D721Med (cell line): ENCODE results near the gene AK2.

Source experiments
- DNase-seq: peaks from one replicate; pipeline ENCODE4 v3.0.0; 2011; ENCODE audit warnings: low spot score; ENCODE audit not compliant: insufficient read length
- FAIRE-seq: peaks from 2 replicates; lab custom pipeline; 2011; peaks lifted over from hg19 to GRCh38; lab: Jason Lieb, UNC
- TF ChIP-seq, protein P1 (sequence below): IDR thresholded peaks from 2 replicates; pipeline ENCODE4 v1.5.1; 2012; ENCODE audit warnings: mild to moderate bottlenecking, control low read depth; ENCODE audit not compliant: insufficient read depth; ENCODE audit errors: missing control alignments

Gene AK2

DNA sequence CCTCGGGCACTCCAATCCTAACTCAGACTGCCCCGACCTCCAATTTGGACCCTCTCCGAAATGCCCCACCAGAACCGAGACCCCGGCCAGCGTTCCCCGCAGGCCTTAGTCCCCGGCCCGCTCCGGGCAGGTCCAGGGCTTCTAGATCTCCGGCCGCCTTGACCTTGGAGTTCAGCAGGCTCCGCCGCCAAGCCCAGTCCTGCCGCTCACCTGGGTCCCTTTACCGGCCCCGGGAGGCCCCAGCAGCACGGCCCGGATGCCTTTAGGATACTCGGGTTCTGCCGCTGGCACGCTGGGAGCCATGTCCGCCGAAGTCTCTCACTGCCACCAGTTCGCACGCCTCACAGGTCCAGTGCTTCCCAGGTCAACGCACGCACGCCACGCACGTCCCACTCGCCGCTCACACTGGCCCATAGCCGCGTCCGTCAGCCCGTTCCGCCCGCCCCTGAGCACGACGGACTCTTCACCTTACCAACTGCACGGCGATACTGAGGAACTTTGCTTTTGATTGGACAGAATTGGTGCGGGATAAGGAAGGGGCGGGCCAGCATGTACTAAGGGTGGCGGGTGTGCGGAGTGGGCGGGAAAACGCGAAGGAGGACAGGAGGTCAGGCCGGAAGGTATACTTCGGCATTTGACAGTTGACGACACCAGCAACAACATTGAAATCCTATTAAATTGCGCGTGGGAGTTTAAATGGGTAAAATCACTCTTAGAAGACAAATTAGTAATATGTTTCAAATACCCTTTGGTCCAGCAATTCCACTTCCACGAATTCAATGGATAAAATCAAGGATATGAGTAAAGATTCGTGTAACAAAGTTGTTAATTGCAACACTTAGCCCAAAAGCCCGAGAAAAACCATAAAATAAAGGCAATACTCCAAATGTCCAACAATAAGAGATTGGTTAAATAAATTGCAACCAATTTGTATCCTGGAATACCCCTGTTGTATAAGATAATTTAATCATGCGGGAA lies at the start of gene AK2:
Gene AK2 (minus strand): TSS at position 358 of the 978 bp plus-strand sequence. CDS start 55 bp downstream, at position 303.
- peak; percentile 98 for DNase-seq
- TF ChIP-seq, protein P1, sequence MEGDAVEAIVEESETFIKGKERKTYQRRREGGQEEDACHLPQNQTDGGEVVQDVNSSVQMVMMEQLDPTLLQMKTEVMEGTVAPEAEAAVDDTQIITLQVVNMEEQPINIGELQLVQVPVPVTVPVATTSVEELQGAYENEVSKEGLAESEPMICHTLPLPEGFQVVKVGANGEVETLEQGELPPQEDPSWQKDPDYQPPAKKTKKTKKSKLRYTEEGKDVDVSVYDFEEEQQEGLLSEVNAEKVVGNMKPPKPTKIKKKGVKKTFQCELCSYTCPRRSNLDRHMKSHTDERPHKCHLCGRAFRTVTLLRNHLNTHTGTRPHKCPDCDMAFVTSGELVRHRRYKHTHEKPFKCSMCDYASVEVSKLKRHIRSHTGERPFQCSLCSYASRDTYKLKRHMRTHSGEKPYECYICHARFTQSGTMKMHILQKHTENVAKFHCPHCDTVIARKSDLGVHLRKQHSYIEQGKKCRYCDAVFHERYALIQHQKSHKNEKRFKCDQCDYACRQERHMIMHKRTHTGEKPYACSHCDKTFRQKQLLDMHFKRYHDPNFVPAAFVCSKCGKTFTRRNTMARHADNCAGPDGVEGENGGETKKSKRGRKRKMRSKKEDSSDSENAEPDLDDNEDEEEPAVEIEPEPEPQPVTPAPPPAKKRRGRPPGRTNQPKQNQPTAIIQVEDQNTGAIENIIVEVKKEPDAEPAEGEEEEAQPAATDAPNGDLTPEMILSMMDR, result no peak
- no peak for FAIRE-seq

DNA sequence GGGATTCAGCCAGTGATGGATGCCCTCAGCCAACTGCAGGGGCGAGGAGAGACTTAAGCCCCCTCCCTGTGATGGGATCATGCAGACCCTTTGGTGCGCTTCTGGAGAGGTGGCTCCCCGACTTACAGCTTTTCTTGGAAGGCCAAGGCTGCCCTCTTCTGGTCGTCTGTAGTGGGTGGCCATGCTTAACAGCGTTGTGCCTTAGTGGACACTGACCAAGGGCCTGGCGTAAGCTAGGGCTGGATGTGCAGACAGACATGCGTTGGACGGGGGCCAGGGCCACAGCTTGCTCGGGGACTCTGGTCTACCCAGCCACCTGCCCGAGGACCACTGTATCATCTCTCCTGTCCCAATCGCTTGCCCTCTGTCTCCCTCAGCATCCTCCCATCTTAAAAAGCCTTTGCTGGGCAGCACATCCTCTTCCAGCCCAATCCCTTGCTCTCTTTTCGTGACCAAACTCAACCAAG lies 49.7 kb upstream of the AK2 start:
- TF ChIP-seq, protein P1, result peak; percentile 83
- no peak for FAIRE-seq
- DNase-seq, result no peak

DNA sequence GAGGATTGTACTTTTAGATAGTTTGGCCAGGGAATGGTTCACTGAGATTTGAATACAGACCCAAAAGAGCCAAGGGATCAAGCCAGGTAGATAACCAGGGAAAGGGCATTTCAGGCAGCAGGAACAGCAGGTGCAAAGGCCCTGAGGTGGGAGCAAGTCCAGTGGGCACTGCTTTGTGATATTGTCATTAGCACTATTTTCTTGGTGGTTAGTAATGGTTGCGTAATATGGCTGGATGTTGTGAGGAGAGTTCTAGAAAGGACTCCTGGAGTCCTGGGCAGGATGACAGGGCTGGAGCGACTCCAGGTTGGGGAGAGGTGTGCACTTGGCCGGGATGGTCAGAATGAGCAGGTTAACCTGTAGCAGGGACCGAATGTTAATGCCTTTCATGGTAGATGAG lies 48.6 kb upstream of the AK2 start:
- no peak for DNase-seq
- TF ChIP-seq, protein P1, result no peak
- no peak for FAIRE-seq

DNA sequence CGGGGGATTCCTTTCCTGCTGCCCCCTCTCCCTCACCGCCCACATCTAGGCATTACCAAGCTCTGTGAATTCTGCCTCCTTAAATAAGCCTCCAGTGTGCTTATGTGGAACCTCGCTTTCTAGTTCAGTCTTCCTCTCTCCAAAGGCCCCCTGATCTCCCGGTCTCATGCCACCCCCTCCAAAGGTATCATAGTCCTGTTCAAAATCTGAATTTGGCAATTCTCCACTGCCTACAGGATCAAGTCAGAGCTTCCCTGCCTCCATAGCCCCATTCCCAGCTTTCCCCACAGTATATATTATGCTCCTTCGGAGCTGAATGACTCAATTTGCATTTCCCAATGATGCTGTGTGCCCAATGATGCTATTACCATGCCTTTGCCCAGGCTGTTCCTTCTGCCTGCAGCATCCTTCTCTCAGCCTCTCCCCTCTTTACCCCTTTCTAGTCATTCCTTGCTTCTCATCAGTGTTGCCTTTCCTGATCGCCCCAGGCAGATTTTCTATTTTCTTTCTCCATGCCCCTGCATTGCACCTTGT lies 46.0 kb upstream of the AK2 start:
- DNase-seq, result no peak
- no peak for FAIRE-seq
- TF ChIP-seq, protein P1, result no peak

DNA sequence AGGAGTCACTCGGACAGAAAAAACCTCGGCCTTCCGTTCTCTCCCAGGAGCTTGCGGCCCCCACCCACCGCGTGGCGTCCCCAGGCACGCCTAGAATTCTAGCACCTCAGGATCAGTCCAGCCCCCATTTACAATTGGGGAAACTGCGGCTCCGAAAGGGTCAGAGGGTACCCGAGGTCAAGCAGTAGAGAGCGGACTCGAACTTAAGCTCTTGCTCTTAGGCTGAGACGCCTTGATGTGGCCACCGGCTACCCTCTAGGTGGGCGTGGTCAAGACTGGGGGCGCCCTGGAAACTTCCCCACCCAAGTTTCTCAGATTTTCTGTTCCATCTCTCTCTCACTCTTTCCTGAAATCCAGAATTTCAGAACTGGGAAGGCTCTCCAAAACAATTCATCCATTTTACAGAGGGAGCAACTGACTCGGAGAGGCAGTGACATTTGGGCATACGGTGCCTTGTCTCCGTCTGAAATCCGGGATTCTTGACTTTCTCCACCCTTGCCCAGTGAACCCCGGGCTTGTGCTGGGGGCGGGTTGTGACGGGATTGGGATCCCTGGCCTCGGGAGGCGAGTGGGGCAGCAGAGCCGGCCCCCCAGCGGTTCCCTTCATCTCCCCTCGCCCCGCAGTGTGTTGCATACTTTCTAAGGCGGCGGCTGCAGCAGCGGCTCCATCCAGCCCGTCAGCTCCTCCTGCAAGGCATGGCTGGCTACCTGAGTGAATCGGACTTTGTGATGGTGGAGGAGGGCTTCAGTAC lies 45.0 kb upstream of the AK2 start:
- DNase-seq (no peak), FAIRE-seq (no peak)
- TF ChIP-seq, protein P1, result no peak

DNA sequence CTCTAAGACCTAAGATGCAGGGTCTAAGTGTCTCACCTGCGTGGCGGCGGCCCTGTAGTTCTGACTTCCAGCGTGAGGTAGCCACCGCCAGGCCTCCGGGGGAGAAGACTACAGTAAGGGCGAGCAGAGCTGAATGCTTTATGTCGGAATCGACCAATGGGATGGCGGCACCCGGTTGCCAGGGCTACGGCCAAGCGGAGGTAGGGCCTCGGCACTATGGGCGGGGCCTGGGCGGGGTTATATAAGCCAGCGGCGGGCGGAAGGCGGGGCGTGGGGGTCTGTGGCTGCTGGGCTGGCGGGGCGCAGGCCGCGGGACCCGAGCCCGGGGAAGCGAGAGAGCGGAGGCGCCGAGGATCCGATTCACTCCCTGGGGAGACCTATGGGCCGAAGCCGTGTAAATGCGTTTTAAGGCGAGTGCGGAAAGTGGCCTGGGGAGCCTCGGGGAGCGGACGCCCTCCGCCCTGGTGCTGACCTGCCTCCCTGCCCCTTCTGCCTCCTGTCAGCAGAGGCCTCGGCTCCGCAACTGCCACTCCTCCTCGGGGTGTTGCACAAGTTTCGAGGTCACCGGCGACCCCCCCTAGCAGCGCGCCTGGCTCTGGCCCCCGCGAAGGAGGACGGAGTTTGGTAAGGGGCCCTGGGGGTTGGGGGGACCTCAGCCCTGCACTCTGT lies 44.3 kb upstream of the AK2 start, which contains the start of gene AZIN2:
Gene AZIN2 (plus strand): TSS at position 269 of the 669 bp plus-strand sequence. CDS start 1,097 bp downstream, outside the sequence.
- TF ChIP-seq, protein P1, result no peak
- FAIRE-seq, result no peak

More for the DNA sequence above, 44.3 kb upstream of the AK2 start, which contains the start of gene AZIN2:
- peak; percentile 95 for DNase-seq
